Prostate gland (tissue), 2 donors: ENCODE measurements around the gene CD96. TPM values are rescaled to one million over a fixed set of nuclear protein-coding genes. Genes with fewer than 3 reads are reported as not detected.
"Not testable (repeated sequence)": the region's sequence is repeated elsewhere in the genome, so short reads cannot be mapped to it uniquely, and the experiment has no call there.

Source experiments
- DNase-seq: peaks from one replicate; pipeline ENCODE4 v3.0.0-alpha.2; 2019; ENCODE audit warnings: low spot score
- H3K27ac ChIP-seq, 2 donors: fragments of 200-600 bp; sonication (generic); 2 replicates each; pipeline ENCODE4 v1.5.1; 2017 to 2019
- H3K27me3 ChIP-seq: fragments of 200-600 bp; sonication (generic); replicated peaks from 2 replicates; pipeline ENCODE4 v1.5.1; 2019; ENCODE audit not compliant: insufficient read depth
- H3K36me3 ChIP-seq, 2 donors: fragments of 200-600 bp; sonication (generic); 1 replicate in 1 of 2; 2 replicates in 1 of 2; pipeline versions ENCODE4 v1.5.1 to v1.8.1; 2017 to 2019
- H3K4me1 ChIP-seq: fragments of 200-600 bp; sonication (generic); replicated peaks from 2 replicates; pipeline ENCODE4 v1.5.1; 2019
- H3K4me3 ChIP-seq, 2 donors: fragments of 200-600 bp; sonication (generic); 2 replicates each; pipeline ENCODE4 v1.5.1; 2017 to 2019
- H3K9me3 ChIP-seq: fragments of 200-600 bp; sonication (generic); 2 replicates; pipeline ENCODE4 v1.5.1; 2017
- CTCF ChIP-seq, 4 experiments: fragments of 200-600 bp in 2 of 4; fragments of 450-650 bp in 2 of 4; sonication (generic) in 2 of 4; IDR thresholded peaks; 1 replicate in 3 of 4; 2 replicates in 1 of 4; pipeline ENCODE4 v1.5.1; 2016 to 2019; ENCODE audit warnings: antibody characterized with exemption in 4 of 4, mild to moderate bottlenecking in 2 of 4, moderate library complexity in 2 of 4
- POLR2A ChIP-seq: fragments of 450-650 bp; IDR thresholded peaks from one replicate; pipeline ENCODE4 v1.6.1; 2016; ENCODE audit warnings: antibody characterized with exemption, mild to moderate bottlenecking
- POLR2AphosphoS5 ChIP-seq: sonication (generic); formaldehyde crosslinking; IDR thresholded peaks from one replicate; pipeline ENCODE4 v1.6.1; 2017; ENCODE audit warnings: antibody characterized with exemption
- WGBS: methylation state at CpG from one replicate; pipeline ENCODE4 v1.1.5; 2018; 5-methylcytosine and 5-hydroxymethylcytosine counted together
- intact Hi-C: fragments of 100-400 bp; cut with DNase I; formaldehyde crosslinking; loops from one replicate; pipeline ENCODE4 v1.14.2; 2022
- total RNA-seq, 2 donors: library from RNA; depleted of rRNA; stranded (reverse); fragments of >200 nt; gene quantifications; one replicate each; pipeline ENCODE4 v1.1.0, GENCODE V29; 2016

CD96 gene
- total RNA-seq, 2 donors from 2014 or later = 0.45 to 2.2 TPM

DNA sequence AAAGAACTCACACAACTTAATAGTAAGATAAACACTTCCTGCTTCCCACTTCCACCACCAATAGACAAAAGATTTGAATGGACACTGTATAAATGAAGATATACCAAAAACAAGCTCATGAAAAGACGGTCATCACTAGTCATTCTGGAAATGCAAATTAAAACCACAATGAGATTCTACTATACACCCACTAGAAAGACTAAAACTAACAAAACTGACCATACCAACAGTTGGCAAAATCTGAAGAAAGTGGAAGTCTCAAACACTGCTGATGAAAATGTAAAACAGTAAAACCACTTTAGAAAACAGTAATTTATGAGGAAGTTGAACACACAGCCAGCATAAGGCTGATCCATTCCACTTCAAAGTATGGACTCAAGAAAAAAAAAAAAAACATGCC lies 35.6 kb upstream of the CD96 start:
- WGBS = 82% methylated on average over 1 of the region's 1 CpG
- Histone ChIP-seq H3K4me3 (no peak overlapping the region), H3K9me3 (no peaks in the 10 kb centered on the region), H3K27ac (no peak overlapping the region), H3K27me3 (no peaks in the 10 kb centered on the region), H3K36me3 (no peaks in the 10 kb centered on the region), H3K4me1 (no peaks in the 10 kb centered on the region)
- no peak for DNase-seq
- intact Hi-C loops = no loop called here
- no peak for TF ChIP-seq POLR2A
- TF ChIP-seq CTCF (IDR thresholded peaks at IDR 0.05) = no peak
- no peak for TF ChIP-seq POLR2AphosphoS5

DNA sequence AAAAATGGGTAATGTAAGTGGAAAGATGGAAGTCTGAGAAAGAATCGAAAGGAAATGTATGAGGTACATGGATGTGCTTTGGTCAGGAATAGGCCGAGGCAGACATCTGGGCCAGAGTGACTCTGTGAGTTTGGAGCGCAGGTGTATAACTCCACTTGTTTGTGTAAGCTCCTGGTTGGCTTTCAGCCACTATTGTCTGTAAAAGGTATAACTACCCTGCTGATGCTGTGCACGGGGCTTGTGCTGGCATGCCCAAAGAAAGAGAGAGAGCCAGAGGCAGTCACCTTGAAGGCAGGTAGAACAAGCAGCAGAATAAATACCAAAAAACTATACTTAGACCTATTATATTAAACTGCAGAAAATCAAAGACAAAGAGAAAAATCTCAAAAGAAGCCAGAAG lies 32.7 kb upstream of the CD96 start:
- Histone ChIP-seq H3K27me3 (no peaks in the 10 kb centered on the region), H3K27ac (no peak overlapping the region), H3K4me3 (no peak overlapping the region), H3K4me1 (no peaks in the 10 kb centered on the region), H3K36me3 (no peaks in the 10 kb centered on the region), H3K9me3 (no peaks in the 10 kb centered on the region)
- no peak for TF ChIP-seq POLR2A
- no peak for TF ChIP-seq CTCF (IDR thresholded peaks at IDR 0.05)
- TF ChIP-seq POLR2AphosphoS5 = no peak
- 82% methylated on average over 4 of the region's 4 CpGs for WGBS
- intact Hi-C loops = no loop called here
- DNase-seq = no peak

DNA sequence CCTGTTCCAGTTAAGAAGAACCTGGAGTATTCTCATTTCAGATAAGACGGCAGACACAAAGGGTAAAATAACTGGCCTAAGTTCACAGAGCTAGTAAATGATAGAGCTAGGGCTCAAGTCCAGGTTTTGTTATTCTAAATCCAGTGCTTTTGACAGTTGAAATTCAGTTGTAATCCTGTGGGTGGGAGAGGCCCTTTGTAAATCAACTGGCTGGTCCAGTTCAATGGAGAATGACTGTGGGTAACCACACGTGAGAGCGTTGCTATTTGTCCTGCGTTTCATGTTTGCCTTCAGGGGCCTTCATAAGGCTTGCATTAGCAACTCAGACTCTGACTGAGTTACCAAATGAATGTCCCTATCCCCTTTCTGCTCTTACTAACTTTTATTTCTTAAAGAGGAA lies 24.2 kb upstream of the CD96 start:
- no peaks in the 10 kb centered on the region for H3K4me1 ChIP-seq
- WGBS = 56% methylated on average over 4 of the region's 4 CpGs
- no peak overlapping the region for H3K4me3 ChIP-seq
- TF ChIP-seq POLR2A = no peak
- TF ChIP-seq POLR2AphosphoS5 = no peak
- TF ChIP-seq CTCF (IDR thresholded peaks at IDR 0.05) = no peak
- H3K27ac ChIP-seq = no peak overlapping the region
- H3K9me3 ChIP-seq = no peaks in the 10 kb centered on the region
- intact Hi-C loops = no loop called here
- no peaks in the 10 kb centered on the region for H3K27me3 ChIP-seq
- H3K36me3 ChIP-seq = no peaks in the 10 kb centered on the region
- no peak for DNase-seq

DNA sequence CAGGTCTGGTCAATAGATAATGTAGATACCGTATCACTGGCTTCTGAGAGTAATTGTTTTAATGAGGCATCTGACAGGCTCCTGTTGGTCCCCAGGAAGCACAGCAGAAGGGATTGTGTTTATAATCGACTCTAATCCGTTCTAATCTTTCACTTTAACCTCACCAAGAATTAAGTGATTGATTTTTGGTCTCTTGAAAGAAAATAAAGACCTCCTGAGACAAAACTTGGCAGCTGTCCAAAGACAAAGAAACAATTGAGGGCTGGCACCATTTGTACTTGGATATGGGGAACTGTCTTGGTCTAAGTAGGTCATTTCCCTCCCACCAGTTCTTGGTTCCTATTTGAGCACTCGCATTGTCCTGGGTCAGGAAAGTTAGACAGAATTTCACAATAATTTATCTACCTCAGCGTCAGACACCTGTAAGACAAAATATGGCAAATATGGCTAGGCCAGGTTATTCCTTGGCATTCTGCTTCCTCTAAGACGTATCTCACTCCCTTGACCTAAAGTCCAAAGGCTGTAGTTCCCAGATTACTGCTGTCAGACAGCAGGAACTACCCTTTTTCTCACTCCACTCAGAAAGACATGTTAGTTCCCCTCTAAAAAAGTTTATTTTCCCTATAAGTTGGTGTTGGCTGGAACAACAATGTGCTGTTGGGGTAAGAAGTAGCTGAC lies 22.7 kb upstream of the CD96 start:
- intact Hi-C loops = no loop called here
- Histone ChIP-seq H3K4me3 (no peak overlapping the region), H3K4me1 (no peaks in the 10 kb centered on the region), H3K27me3 (no peaks in the 10 kb centered on the region), H3K27ac (no peak overlapping the region), H3K9me3 (no peaks in the 10 kb centered on the region), H3K36me3 (no peaks in the 10 kb centered on the region)
- TF ChIP-seq POLR2AphosphoS5 (no peak), CTCF (IDR thresholded peaks at IDR 0.05) (no peak), POLR2A (no peak)
- no peak for DNase-seq
- WGBS = 84% methylated on average over 6 of the region's 6 CpGs

DNA sequence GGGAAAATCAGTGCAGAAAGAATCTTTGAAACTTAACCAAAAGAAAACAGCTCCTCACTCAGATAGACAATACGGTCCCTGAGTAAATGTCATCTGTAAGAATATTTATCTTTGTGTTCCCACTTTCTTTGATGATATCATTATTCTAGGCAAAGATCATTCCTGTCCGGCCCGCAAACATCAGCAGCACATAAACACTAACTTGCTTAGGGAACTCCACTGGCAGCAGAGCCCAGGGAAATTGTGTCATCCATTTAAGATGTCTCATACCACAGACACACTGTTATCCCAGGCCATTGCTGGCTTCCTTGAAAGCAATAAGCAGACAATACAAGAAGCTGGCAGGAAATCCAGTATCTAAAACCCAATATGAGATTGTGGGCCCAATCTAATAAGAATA lies 20.1 kb upstream of the CD96 start:
- H3K36me3 ChIP-seq = no peaks in the 10 kb centered on the region
- H3K27ac ChIP-seq = no peak overlapping the region
- 32% methylated on average over 3 of the region's 3 CpGs for WGBS
- H3K4me3 ChIP-seq = no peak overlapping the region
- no peaks in the 10 kb centered on the region for H3K27me3 ChIP-seq
- intact Hi-C loops = no loop called here
- TF ChIP-seq POLR2A (no peak), POLR2AphosphoS5 (no peak), CTCF (IDR thresholded peaks at IDR 0.05) (no peak)
- DNase-seq = no peak
- no peaks in the 10 kb centered on the region for H3K4me1 ChIP-seq
- H3K9me3 ChIP-seq = no peaks in the 10 kb centered on the region

DNA sequence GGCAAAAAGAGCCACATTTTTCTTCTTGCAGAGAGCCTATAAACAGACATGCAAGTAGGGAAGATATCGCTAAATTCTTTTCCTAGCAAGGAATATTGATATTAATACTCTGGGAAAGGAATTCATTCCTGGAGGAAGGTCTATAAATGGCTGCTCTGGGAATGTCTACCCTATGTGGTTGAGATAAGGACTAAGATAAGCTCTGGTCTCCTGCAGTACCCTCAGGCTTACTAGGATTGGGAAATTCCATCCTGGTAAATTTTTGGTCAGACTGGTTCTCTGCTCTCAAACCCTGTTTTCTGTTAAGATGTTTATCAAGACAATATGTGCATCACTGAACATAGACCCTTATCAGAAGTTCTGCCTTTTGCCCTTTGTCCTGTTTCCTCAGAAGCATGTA lies 17.5 kb upstream of the CD96 start:
- H3K27me3 ChIP-seq, H3K27ac ChIP-seq, H3K36me3 ChIP-seq, DNase-seq, H3K4me3 ChIP-seq, intact Hi-C loops, H3K4me1 ChIP-seq, H3K9me3 ChIP-seq: not testable (repeated sequence)
- WGBS = 100% methylated on average over 1 of the region's 1 CpG
